ENCODE measurements around the gene CLEC16A.

CLEC16A gene

DNA sequence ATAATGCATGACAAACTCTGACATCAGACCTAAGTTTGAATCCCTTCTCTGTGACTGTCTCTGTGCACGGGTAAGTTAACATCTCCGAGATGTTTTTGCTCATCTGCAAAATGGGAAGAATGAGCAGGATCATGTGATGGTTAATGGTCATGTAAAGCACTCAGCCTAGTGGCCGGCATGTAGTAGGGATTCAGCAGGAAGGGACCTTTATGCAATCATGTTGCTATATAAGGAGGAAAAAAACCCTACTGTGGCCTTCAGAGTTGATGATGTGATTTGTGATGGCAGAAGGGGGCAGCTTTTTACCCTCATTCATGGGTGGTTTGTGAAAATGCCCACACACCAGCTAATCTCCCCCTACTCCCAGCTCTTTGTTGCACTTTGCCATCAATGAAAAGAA lies 24.1 kb downstream of the CLEC16A start:
- DNase-seq = no peak

DNA sequence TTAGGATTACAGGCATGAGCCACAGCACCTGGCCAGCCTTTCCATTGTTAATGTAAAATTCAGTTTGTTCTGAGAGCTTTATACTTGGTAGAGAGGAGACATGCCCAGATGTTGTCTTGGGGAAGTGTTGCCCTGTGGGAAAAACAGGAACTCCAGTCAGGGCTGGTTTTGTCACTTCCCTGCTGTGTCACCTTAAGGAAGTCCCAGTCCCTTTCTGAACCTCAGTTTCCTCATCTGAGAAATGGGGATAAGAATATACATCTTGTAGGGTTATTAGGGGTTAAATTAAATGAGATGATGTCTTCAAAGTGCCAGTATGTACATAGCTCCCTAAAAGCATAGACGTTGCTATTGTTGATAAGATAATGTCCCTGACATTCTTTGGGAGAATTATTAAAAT lies 25.3 kb downstream of the CLEC16A start:
- DNase-seq = no peak

DNA sequence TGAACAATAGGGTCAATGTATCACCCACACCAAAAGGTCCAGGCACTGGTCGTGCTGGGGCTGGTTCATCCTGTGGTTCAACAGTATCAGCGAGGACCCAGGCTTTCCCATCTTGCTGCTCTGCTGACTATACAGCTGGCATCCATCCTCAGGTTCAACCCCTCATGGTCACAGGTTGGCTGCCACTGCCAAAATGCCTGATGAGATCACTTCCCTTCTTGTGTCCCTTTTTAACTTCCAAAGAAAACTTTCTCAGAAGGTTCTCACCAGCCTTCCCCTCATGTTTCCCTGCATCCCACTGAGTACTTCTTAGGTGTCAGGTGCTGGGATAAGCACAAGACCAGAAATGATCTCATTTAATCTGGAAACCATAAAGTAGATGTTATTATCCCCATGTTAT lies 25.7 kb downstream of the CLEC16A start:
- DNase-seq = no peak

DNA sequence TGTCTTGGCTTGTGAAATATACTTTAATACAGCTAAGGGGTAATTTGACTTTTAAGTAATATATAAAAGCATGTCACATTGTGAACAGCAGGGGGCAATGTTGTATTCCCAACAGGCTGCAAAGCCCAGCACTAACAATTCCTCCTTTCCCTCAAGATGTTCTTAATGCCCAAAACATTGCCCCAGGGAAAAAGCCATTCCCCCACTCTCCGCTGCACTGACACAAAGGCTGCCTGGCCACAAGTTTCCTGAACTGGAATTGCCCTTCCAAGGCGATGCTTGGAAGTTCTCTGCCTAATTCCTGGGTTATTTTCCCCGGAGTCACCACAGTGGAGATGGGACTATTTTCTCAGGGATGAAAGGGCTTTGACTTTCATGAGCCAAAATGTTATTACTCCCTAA lies 27.2 kb downstream of the CLEC16A start:
- DNase-seq = peak; percentile 43

DNA sequence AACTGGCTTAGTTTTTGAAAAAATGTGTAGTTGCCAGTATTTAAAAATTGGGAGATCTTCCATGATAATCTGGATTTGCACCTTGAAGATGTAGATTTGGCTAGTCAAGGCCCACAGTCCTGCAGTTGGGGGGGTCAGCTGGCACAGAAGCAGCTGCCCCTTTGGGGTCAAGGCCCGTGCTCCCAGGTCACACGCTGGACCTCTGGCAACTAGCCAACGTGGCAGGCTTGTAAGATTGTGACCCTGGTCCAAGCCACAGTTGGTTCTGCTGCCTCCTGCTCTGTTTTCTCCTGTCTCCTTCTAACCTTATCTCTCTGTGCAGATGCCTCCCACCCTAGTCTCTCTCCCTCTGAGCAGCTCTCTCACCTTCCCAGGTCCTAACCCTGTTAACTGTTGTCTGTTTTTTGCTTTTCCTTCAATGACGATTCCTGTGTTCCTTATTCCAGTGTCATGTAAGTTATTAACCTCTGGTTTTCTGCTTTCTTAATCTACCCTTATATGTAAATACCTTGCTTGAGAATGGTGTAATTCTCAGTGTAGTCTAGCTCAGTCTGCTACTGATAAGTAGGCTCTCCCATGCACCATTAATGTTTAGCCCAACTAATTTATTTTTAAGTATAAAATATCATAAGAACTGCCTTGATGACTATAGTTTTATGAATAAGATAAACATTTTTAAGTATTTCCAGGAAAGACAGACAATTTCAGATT lies 27.9 kb downstream of the CLEC16A start:
- DNase-seq = no peak

DNA sequence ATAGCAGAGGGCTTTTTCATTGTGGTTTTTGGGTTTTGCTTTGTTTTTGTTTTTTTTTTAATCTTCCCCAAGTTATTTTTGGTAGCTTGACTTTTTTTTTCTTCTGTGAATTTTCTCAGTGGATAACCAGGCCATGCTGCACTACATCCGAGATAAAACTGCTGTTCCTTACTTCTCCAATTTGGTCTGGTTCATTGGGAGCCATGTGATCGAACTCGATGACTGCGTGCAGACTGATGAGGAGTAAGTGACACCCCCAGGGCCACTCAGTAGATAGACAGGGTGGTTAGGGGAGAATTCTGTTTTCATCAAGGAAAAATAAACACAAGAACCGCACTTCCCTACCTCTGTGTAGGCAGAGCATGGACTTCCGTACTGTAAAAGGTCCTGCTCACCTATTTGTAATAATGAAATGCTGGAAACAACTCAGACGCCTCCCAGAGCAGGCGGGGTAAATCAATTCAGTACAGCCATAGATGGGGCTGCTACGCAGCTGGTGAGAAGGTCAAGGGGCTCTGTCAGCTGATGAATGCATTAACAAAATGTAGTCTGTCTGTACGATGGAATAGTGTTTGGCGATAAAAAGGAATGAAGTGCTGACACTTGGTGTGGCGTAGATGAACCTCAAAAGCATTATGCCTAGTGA lies 28.6 kb downstream of the CLEC16A start:
- no peak for DNase-seq

DNA sequence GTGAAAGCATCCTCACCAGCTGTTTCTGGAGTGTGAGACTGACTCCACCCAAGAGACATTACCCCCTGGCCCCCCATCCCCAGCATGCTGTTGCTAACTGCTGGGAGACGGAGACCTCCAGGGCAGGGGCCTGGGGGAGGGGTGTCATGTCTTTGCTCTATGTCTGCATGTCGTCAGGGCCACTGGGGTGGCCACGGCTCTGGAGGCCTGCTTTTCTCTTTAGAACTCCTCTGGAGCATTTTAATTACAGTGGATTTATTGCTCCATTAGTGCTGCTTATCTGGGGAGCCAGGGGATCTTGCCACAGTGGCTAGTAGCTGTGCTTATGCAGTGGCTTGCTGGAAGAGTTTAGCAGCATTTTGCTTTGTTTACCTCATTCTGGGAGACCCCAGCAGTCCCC lies 32.3 kb downstream of the CLEC16A start:
- no peak for DNase-seq

DNA sequence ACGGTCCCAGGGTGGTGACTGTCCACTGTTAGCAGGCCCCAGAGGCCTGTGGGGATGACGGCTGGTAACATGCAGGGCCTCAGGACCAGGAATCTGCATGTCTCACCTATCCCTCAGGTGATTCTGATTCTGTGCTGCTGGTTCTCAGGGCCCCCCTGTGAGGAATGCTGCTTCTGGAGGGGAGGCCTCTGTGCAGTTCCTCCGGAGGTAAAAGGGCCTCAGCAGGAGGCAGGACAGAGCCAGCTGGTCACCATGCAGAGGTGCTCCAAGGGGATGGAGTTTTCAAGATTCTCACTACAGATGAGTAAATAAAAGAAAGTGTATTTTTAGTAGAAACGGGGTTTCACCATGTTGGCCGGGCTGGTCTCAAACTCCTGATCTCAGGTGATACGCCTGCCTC lies 33.8 kb downstream of the CLEC16A start:
- DNase-seq = no peak

DNA sequence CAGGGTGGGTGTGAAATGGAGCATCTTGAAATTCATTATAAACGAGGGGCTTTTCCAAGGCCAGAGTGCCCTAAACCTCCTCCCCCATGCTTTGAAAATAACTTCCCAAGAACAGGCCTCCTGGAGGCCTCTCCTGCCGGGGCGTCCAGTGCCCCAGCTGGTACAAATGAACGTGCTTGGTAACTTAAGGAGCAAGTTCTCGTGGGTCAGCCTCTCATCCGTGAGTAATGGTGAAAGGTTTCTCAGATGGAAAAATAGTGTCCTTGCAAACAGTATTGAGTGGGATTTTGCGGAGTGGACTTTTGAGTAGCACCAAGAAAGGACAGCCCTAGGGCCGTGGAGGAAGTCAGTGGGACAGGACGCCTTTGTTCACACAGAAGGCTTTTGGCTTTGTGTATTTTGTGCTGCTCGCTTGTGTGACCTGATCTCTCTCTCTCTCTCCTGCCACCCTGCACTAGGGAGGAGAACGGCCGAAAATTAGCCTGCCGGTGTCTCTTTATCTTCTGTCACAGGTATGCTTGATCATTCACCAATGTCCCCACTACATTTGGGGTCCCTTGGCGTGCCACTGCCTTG lies 34.6 kb downstream of the CLEC16A start:
- no peak for DNase-seq

DNA sequence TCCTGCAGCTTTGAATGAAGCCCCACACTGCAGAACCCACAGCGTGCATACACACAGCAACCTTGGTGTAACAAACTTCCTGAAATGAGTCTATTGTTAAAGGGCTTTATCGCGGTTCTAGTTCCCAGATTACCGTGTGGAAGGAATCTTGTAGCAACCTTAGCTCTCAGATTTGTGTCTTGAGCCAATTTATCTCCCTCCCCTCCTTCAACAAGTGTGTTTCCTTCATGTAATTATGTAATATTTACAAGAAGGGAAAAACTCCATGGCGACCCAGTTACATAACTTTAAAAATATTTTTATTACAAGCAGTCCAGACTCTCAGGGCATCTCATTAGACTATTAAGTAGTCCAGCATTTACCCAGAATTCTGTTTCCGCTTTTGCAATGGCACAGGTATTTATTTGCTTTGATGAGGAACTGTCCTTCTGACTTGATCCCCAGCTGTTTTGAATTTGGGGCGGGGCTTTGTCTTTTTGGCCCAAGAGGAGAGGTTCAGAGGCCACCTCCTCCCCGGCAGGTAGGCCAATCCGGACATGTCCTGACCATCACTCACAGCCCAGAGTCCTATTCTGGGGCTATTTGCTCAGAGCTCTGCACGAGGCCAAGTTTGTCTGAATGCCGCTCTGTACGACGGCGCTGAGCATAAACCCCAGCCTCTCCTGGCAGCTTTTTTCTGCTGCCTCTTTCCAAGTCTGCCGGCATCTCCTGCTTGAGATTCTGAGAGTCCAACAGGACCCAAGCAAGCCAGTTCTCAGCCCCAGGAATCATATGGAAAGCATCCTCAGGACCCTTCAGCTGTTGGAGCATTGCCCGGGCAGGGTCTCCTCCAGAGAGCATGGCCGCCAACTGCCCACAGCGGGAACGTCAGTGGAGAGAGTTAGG lies 35.6 kb downstream of the CLEC16A start:
- DNase-seq = no peak

DNA sequence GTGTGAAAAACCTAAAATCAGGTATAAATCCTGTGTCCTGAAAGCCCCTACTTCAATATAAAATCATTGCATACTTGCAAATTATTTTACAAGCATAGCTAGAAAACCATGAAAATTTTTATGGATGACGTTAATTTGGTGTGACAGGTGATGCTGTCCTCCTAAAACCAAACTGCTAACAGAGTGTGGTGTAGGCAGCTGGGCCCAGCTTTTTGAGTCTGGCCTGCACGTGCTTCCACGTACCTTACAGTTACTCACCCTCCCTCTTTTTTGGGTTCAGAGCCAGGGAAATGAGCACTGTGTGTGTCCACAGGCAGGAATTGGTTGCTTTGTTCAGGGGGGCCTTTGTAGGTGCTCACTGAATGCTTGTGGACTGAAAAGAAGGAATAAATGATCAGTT lies 36.4 kb downstream of the CLEC16A start:
- DNase-seq = no peak

DNA sequence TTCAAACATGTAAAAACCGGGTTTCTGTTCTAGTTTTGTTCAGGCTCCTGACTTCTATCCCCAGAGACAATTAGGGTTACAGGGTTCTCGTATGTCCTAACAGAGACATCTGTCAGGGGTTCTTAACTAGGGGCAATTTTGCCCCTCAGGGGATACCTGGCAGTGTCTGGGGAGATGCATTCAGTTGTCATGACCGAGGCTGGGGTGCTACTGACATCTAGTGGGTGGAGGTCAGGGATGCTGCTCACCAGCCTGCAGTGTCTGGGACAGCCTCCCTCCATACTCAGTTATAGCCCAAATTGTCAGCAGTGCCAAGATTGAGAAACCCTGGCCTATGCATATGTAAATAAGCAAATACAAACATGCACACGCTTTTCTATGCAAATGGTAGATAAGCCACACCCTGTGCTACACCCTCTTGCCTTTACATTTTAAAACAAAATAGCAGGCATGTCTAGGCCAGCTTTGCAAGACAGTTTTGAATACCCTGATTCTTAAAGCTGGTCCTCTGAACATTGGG lies 37.4 kb downstream of the CLEC16A start:
- DNase-seq = no peak

DNA sequence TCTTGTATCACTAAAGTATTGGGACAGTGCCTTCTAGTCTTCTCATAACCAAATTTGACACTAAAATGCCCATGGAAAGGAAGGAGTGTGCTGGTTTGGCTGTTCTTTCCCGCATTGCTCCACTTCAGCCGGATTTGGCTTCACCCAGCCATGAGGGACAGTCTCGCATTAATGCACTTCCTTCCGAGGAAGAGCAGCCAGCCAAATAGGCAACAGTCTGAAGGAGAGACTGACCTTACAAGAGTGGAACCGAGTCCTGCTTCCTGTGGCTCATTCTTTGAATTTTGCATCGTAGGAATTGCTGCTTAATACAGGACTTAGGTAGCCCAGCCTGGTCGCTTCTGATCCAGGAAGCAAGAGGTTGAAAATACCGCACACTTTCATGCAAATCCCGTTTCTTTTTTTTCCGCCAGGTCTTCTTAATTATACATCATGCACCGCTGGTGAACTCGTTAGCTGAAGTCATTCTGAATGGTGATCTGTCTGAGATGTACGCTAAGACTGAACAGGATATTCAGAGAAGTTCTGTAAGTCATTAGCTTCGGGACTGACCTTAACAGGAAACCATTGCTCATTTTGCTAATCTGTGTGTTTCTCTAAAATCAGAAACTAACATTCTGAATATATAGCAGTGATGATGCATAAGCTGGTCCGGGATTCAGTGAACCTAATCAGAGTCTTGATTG lies 38.2 kb downstream of the CLEC16A start:
- DNase-seq = no peak

DNA sequence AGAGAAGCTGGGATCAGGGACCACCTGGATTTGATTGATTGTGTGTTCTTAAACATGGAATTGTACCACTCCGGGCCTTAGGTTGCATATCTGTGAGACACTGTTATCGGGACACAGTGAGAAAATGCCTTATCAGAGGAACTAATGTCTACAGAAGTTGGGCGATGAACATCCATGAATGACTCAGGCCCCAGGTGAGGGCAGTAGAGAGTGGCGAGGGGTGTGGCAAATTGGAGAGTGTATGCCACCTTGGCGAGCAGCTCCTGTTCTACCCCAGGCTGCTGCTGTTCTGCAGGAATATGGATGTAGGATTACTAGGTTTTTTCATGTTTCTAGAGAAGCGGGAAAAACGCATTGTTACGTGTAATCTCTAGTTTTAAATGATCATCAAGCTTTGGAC lies 38.8 kb downstream of the CLEC16A start:
- no peak for DNase-seq

DNA sequence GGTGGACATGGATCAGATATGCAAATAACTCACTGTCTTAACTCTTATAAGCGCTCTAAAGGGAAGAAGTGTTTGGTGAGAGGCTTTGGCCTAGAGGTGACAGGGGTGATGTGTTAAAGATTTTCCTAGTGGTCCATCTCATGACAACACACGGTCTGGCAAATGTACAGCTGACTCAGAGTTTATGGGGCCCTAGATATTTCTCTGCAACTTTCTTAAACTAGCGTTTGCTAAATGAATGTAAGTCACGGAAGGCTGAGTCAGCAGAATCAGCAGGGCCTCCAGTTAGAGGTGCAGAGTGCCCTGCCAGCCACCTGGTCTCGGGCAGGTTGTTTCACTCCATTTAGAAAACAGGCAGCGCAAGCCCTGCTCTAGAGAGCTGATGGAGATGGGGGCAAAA lies 40.1 kb downstream of the CLEC16A start:
- DNase-seq = no peak

DNA sequence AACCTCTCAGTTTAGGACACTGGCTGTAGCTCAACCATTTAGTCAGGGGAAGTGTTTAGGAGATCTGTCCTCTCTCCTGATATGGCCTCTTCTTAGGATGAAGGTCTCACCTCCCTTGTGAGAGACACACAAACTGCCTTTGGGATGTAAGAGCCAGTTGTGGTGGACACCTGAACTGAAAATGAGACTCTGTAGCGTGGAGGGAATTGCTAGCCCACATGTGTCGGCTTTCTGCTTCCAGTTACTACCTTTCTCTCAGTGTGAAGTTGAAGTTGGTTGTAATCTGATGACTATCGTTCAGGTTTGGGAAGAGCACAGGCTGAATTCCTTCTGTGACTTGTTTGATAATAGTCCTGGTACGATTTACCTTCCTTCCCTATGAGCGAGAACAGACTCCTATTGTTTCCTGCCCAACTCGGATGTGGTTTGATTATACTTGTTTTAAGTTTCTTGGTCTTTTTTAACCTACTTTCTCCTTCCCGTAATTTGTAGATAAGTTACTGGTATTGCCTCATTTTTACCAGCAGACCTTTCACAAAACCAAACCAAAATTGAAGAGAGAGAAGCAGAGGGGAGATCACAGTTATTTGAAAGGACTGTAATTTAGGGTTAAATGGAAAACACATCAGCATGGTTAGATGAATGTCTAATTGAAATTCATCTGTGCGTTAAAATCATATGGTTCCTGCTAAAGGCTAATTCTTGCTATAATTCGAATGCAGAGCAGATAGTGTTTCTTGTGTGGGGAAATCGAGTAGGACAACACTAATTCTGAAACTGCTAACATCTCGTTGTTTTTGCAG lies 43.2 kb downstream of the CLEC16A start:
- DNase-seq = no peak

DNA sequence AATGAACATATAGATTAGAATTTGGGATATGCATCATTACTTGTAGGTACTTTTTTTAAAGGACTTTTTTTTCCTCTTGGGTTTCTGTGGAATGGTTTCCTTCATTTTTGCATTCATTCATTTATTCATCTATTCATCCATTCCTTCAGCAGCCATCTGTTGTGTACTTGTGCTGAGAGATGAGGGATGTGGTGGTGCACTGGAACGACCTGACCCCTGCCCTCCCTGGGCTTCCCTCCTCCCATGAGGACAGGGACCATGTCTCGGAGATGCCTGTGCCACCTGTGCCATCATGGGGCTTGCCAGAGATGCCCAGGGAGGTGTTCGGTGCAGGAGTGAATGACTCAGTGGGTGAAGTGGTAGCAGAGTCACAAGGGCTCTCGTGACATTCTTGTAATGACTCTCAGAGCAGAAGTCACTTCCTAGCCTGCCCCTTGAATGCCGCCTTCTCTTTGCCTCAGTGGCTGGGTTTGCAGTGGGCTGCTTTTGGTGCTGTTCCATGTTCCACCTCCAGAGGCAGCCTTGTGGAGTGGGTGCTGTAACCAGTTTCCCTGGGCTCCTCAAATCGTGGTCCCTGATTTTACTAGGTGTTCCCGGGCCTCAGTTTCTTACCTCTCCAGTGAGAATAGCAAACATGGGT lies 43.9 kb downstream of the CLEC16A start:
- DNase-seq = no peak

DNA sequence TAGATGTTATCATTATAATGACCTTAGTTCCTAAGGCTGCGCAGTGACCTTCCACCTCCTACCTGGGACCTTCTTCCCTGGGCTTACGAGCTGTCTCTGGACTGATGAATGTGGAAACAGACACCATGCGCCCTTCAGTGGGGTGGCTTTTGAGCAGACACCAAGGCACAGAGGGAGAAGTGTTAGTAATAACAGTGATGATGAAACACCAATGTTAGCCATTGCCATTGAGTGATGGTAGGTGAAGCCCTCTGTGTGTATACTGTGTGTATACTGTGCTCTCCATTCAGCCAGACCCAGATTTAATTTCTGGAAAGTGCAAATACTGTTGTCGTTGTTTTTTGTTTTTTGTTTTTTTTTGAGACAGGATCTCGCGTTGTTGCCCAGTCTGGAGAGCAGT lies 44.5 kb downstream of the CLEC16A start:
- no peak for DNase-seq

DNA sequence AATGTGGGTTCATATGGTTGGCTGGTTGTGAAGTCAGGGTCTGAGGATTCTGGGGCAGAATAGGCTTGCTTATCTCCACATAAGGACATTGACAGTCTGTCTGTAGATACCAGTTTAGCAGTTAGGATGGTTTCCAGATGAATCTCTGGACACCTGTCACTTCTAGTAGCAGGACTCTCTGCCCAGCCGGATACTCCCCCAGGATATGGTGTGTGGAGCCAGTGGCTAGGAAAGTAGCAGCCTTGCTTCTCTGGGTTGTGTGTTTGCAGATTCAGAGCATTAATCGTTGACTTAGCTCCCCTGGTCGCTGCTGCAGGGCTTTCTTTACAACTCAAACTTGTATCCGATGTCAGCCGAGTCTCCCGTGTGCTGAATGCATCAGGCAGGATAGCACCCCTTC lies 45.2 kb downstream of the CLEC16A start:
- DNase-seq = no peak

DNA sequence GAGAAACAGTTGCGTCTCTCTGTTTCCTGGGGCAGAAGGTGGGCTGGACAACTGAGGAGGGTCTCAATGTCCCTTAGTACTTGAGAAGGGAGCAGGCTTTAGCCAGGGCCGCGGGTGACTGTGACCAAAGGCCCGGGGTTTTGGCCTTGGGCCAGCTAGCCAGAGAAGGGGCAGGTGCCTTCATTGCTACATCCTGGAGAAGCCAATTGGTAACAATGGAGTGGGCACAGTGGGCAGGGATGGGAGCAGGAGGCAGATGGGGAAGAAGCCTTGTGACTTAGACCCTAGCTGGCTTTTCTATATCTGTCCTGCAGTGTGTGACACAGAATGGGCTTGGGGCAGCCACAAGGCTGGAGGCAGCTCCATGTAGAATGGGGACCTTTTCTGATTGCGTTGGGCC lies 46.0 kb downstream of the CLEC16A start:
- no peak for DNase-seq

DNA sequence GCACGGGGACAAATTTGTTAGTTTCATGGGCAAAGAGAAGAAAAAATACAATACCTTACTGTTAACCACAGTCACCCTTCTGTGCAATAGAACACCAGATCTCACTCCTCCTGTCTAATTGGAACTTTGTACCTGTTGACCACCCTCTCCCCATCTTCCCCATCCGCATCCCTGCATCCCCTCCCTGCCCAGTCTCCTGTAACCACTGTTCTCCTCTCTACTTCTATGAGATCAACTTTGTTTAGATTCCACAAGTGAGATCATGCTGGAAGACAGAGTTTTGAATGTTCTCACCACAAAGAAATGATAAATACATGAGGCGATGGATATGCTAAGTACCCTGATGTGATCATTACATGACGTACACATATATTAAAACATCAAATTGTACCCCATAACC lies 47.7 kb downstream of the CLEC16A start:
- DNase-seq = no peak
